H1 (cell line): ENCODE results near the gene TMPRSS4. TPM values are rescaled to one million over a fixed set of nuclear protein-coding genes. Genes with fewer than 3 reads are reported as not detected.
A peak's percentile ranks its signal among the peaks of the same experiment; 100 is the strongest.

Experiments used
- CTCF ChIA-PET: fragments of 300-600 bp; sonication (Branson Sonifier 250); formaldehyde crosslinking; loops from one replicate; lab custom pipeline; 2021; ENCODE audit not compliant: partially characterized antibody; lab: Charles Lee
- POLR2A ChIA-PET: fragments of 300-600 bp; sonication (Branson Sonifier 250); formaldehyde crosslinking; loops from one replicate; lab custom pipeline; 2021; ENCODE audit warnings: inconsistent platforms; ENCODE audit not compliant: partially characterized antibody; lab: Charles Lee
- DNase-seq, 2 experiments: peaks; one replicate each; pipeline versions ENCODE4 v3.0.0 to v3.0.0-alpha.2; 2010 to 2022; ENCODE audit warnings: low spot score in 2 of 2, low read depth in 1 of 2, mixed read lengths in 1 of 2
- FAIRE-seq: peaks from 2 replicates; lab custom pipeline; 2011; peaks lifted over from hg19 to GRCh38; lab: Jason Lieb, UNC
- H2AFZ ChIP-seq: 2 replicates; pipeline ENCODE4 v1.8.1; 2012; ENCODE audit warnings: low read length, inconsistent platforms
- H2AK5ac ChIP-seq: 2 replicates; pipeline ENCODE4 v1.6.1; 2013; ENCODE audit warnings: low read depth, low read length
- H2BK120ac ChIP-seq: replicated peaks from 2 replicates; pipeline ENCODE3; 2013; ENCODE audit warnings: low read depth, low read length, inconsistent platforms
- H2BK12ac ChIP-seq: 2 replicates; pipeline ENCODE4 v1.6.1; 2013; ENCODE audit warnings: low read depth, low read length
- H2BK15ac ChIP-seq: 2 replicates; pipeline ENCODE4 v1.6.1; 2013; ENCODE audit warnings: low read length
- H2BK20ac ChIP-seq: 2 replicates; pipeline ENCODE4 v1.6.1; 2013; ENCODE audit warnings: low read length
- H2BK5ac ChIP-seq: 2 replicates; pipeline ENCODE4 v1.6.1; 2013; ENCODE audit warnings: low read depth, low read length
- H3K14ac ChIP-seq: 2 replicates; pipeline ENCODE4 v1.6.1; 2013; ENCODE audit warnings: inconsistent platforms; ENCODE audit not compliant: insufficient read length
- H3K18ac ChIP-seq: 2 replicates; pipeline ENCODE4 v1.6.1; 2013; ENCODE audit warnings: low read length; ENCODE audit errors: extremely low read depth
- H3K23ac ChIP-seq: 2 replicates; pipeline ENCODE4 v1.6.1; 2013; ENCODE audit warnings: inconsistent platforms; ENCODE audit not compliant: insufficient read length
- H3K23me2 ChIP-seq: 2 replicates; pipeline ENCODE4 v1.6.1; 2013; ENCODE audit warnings: low read depth, low read length
- H3K27ac ChIP-seq: 2 replicates; pipeline ENCODE4 v1.6.1; 2011; ENCODE audit warnings: low read depth, low read length, inconsistent platforms
- H3K27me3 ChIP-seq, 4 experiments: replicated peaks in 1 of 4; 1 replicate in 1 of 4; 2 replicates in 3 of 4; pipeline versions ENCODE4 v1.6.1 to v1.8.1; 2011 to 2013; ENCODE audit warnings: low read length in 3 of 4, mild to moderate bottlenecking in 3 of 4, inconsistent platforms in 2 of 4, mixed read lengths in 2 of 4, moderate library complexity in 1 of 4; ENCODE audit not compliant: control insufficient read depth in 3 of 4, insufficient read depth in 3 of 4; ENCODE audit errors: extremely low read depth in 1 of 4
- H3K36me3 ChIP-seq, 4 experiments: 2 replicates each; pipeline versions ENCODE4 v1.6.1 to v1.8.1; 2011 to 2013; ENCODE audit warnings: mild to moderate bottlenecking in 4 of 4, low read length in 3 of 4, moderate library complexity in 2 of 4, control low read depth in 1 of 4, inconsistent platforms in 1 of 4; ENCODE audit not compliant: insufficient read depth in 4 of 4, control insufficient read depth in 2 of 4
- H3K4ac ChIP-seq: replicated peaks from 2 replicates; pipeline ENCODE3; 2013; ENCODE audit warnings: low read length, low read depth, mixed read lengths, inconsistent platforms; ENCODE audit not compliant: insufficient read length
- H3K4me1 ChIP-seq, 4 experiments: replicated peaks in 1 of 4; 1 replicate in 1 of 4; 2 replicates in 3 of 4; pipeline versions ENCODE4 v1.6.1 to v1.8.1; 2011 to 2013; ENCODE audit warnings: low read length in 3 of 4, inconsistent platforms in 2 of 4, mixed read lengths in 1 of 4; ENCODE audit not compliant: insufficient read depth in 4 of 4, control insufficient read depth in 3 of 4
- H3K4me2 ChIP-seq, 2 experiments: 2 replicates each; pipeline versions ENCODE4 v1.6.1 to v1.8.1; 2011 to 2013; ENCODE audit warnings: low read depth in 2 of 2, low read length in 2 of 2, control low read depth in 1 of 2, inconsistent platforms in 1 of 2, mild to moderate bottlenecking in 1 of 2; ENCODE audit not compliant: insufficient read depth in 1 of 2
- H3K4me3 ChIP-seq, 4 experiments: fragments of 200-600, 300-600 bp in 1 of 4; sonication (generic), shearing (Covaris generic), sonication (Bioruptor Twin) in 1 of 4; 2 replicates each; pipeline versions ENCODE4 v1.5.1 to v1.8.1; 2011 to 2016; ENCODE audit warnings: low read length in 4 of 4, low read depth in 3 of 4, control low read depth in 2 of 4, inconsistent platforms in 2 of 4, mild to moderate bottlenecking in 2 of 4, mixed read lengths in 1 of 4, moderate library complexity in 1 of 4; ENCODE audit not compliant: insufficient read depth in 2 of 4; ENCODE audit errors: extremely low read depth in 1 of 4
- H3K56ac ChIP-seq: replicated peaks from 2 replicates; pipeline ENCODE3; 2013; ENCODE audit warnings: low read depth, mild to moderate bottlenecking, mixed read lengths, low read length, inconsistent platforms; ENCODE audit not compliant: insufficient read length
- H3K79me1 ChIP-seq: 2 replicates; pipeline ENCODE4 v1.6.1; 2013; ENCODE audit warnings: low read depth, low read length, control low read depth
- H3K79me2 ChIP-seq, 2 experiments: 2 replicates each; pipeline versions ENCODE4 v1.6.1 to v1.8.1; 2012 to 2013; ENCODE audit warnings: low read length in 2 of 2, mild to moderate bottlenecking in 2 of 2, inconsistent platforms in 1 of 2; ENCODE audit not compliant: insufficient read depth in 2 of 2, control insufficient read depth in 1 of 2
- H3K9ac ChIP-seq, 4 experiments: replicated peaks in 1 of 4; 1 replicate in 1 of 4; 2 replicates in 3 of 4; pipeline versions ENCODE4 v1.6.1 to v1.8.1; 2011 to 2013; ENCODE audit warnings: low read depth in 3 of 4, low read length in 3 of 4, control low read depth in 2 of 4, mild to moderate bottlenecking in 2 of 4, moderate library complexity in 2 of 4, inconsistent platforms in 1 of 4; ENCODE audit errors: extremely low read depth in 1 of 4
- H3K9me3 ChIP-seq, 2 experiments: 2 replicates each; pipeline versions ENCODE4 v1.6.1 to v1.8.1; 2012 to 2013; ENCODE audit warnings: mild to moderate bottlenecking in 2 of 2, moderate library complexity in 2 of 2, control low read depth in 1 of 2, inconsistent platforms in 1 of 2, low read depth in 1 of 2, low read length in 1 of 2, mixed read lengths in 1 of 2; ENCODE audit not compliant: insufficient read depth in 2 of 2
- H4K20me1 ChIP-seq, 2 experiments: replicated peaks in 1 of 2; 2 replicates each; pipeline versions ENCODE3 to v1.8.1; 2011 to 2013; ENCODE audit warnings: inconsistent platforms in 2 of 2, low read length in 2 of 2, mild to moderate bottlenecking in 1 of 2; ENCODE audit not compliant: insufficient read depth in 2 of 2, control insufficient read depth in 1 of 2
- H4K5ac ChIP-seq: 2 replicates; pipeline ENCODE4 v1.6.1; 2013; ENCODE audit warnings: low read length, low read depth, mixed read lengths, inconsistent platforms; ENCODE audit not compliant: insufficient read length
- H4K8ac ChIP-seq: 2 replicates; pipeline ENCODE4 v1.8.0; 2013; ENCODE audit warnings: mild to moderate bottlenecking, moderate library complexity, low read length, inconsistent platforms; ENCODE audit not compliant: insufficient read depth; ENCODE audit errors: extremely low read depth
- H4K91ac ChIP-seq: replicated peaks from 2 replicates; pipeline ENCODE3; 2013; ENCODE audit warnings: low read length, mixed read lengths, inconsistent platforms; ENCODE audit not compliant: insufficient read length
- CBX5 ChIP-seq: fragments of 300-800, 300-1000 bp; sonication (generic); IDR thresholded peaks from 2 replicates; pipeline ENCODE4 v1.7.1; 2016; ENCODE audit warnings: antibody characterized with exemption, low read length, low read depth
- CHD2 ChIP-seq: IDR thresholded peaks from 2 replicates; pipeline ENCODE4 v1.6.1; 2012; ENCODE audit warnings: low read length, improper control_type of control experiment
- CREB1 ChIP-seq: IDR thresholded peaks from 2 replicates; pipeline ENCODE4 v1.6.1; 2012; ENCODE audit warnings: inconsistent platforms
- CTBP2 ChIP-seq: IDR thresholded peaks from 2 replicates; pipeline ENCODE4 v1.7.0; 2011; ENCODE audit warnings: borderline replicate concordance, mild to moderate bottlenecking, moderate library complexity, mixed read lengths, low read length; ENCODE audit not compliant: insufficient read depth, insufficient read length
- EZH2 ChIP-seq: fragments of 200-600 bp; sonication (generic); IDR thresholded peaks from 2 replicates; pipeline ENCODE4 v1.7.1; 2012; ENCODE audit warnings: low read depth, mild to moderate bottlenecking, moderate library complexity, low read length, inconsistent platforms; ENCODE audit not compliant: severe bottlenecking
- KDM1A ChIP-seq: fragments of 200-600, 300-600 bp; sonication (generic); IDR thresholded peaks from 2 replicates; pipeline ENCODE4 v1.7.1; 2016; ENCODE audit warnings: mild to moderate bottlenecking, low read length, borderline replicate concordance
- NANOG ChIP-seq: IDR thresholded peaks from 2 replicates; pipeline ENCODE4 v1.6.1; 2011; ENCODE audit warnings: low read length, low read depth, mild to moderate bottlenecking, inconsistent platforms; ENCODE audit not compliant: insufficient read depth, poor library complexity, severe bottlenecking
- PHF8 ChIP-seq: fragments of 200-600 bp; sonication (generic); conservative IDR thresholded peaks from 2 replicates; pipeline ENCODE4 v1.7.1; 2012; ENCODE audit warnings: low read depth, mild to moderate bottlenecking, inconsistent platforms, low read length, moderate library complexity
- POLR2A ChIP-seq, 2 experiments: IDR thresholded peaks; 1 replicate in 1 of 2; 2 replicates in 1 of 2; pipeline ENCODE4 v1.6.1; 2011; ENCODE audit warnings: low read depth in 2 of 2, low read length in 2 of 2, mild to moderate bottlenecking in 2 of 2; ENCODE audit errors: control extremely low read depth in 1 of 2
- RFX5 ChIP-seq: IDR thresholded peaks from 2 replicates; pipeline ENCODE4 v1.6.1; 2011; ENCODE audit warnings: low read depth, low read length, improper control_type of control experiment, borderline replicate concordance
- RNF2 ChIP-seq: fragments of 200-900, 300-1000 bp; sonication (generic); IDR thresholded peaks from 2 replicates; pipeline ENCODE4 v1.7.1; 2016; ENCODE audit warnings: borderline replicate concordance, low read depth, mild to moderate bottlenecking, antibody characterized with exemption, low read length; ENCODE audit not compliant: poor library complexity, severe bottlenecking; ENCODE audit errors: missing control alignments
- SAP30 ChIP-seq: fragments of 300-600 bp; sonication (generic); IDR thresholded peaks from 2 replicates; pipeline ENCODE4 v1.7.1; 2012; ENCODE audit warnings: low read length, moderate library complexity, mild to moderate bottlenecking, inconsistent platforms; ENCODE audit not compliant: insufficient read depth, insufficient replicate concordance
- TAF1 ChIP-seq: IDR thresholded peaks from 2 replicates; pipeline ENCODE4 v1.6.1; 2011; ENCODE audit warnings: mild to moderate bottlenecking, low read depth, low read length
- YY1 ChIP-seq: IDR thresholded peaks from 2 replicates; pipeline ENCODE4 v1.6.1; 2011; ENCODE audit warnings: low read depth, mild to moderate bottlenecking, low read length
- WGBS, 2 experiments: shearing (Covaris generic) in 1 of 2; methylation state at CpG; one replicate each; pipeline versions ENCODE4 v1.1.6 to v1.1.7; 2013 to 2015; ENCODE audit warnings: low lambda C conversion rate in 2 of 2, mixed read lengths in 2 of 2, inconsistent platforms in 1 of 2, low coverage in 1 of 2, missing lambda C conversion rate in 1 of 2; ENCODE audit not compliant: insufficient replicate concordance in 2 of 2, insufficient coverage in 1 of 2, insufficient read length in 1 of 2; ENCODE audit errors: extremely low coverage in 1 of 2, missing lambda C conversion rate in 1 of 2; 5-methylcytosine and 5-hydroxymethylcytosine counted together
- polyA plus RNA-seq, 7 experiments: library from polyadenylated mRNA; depleted of rRNA in 3 of 7; stranded (reverse) in 5 of 7; unstranded in 2 of 7; fragments of >200 nt in 5 of 7; fragments of 200-250 nt in 2 of 7; gene quantifications; 1 replicate in 5 of 7; 2 replicates in 1 of 7; 4 replicates in 1 of 7; pipeline versions ENCODE4 v1.2.1 to v1.2.3, GENCODE V29; 2011 to 2013; ENCODE audit warnings: missing spikeins in 2 of 7, mixed read lengths in 2 of 7
- total RNA-seq: library from RNA; stranded (reverse); fragmentation: NEBNext Ultra II Directional; extraction: Animal tissue kit (Norgen Biotek cat#: 25700); gene quantifications from 2 replicates; pipeline ENCODE4 v1.2.1, GENCODE V29; 2021

The TMPRSS4 gene
- total and polyA plus RNA-seq, 2 of the 8 experiments (the other 6 are each of a cell fraction or from before 2014, with no cell fraction given): 0.11 to 0.58 TPM

DNA sequence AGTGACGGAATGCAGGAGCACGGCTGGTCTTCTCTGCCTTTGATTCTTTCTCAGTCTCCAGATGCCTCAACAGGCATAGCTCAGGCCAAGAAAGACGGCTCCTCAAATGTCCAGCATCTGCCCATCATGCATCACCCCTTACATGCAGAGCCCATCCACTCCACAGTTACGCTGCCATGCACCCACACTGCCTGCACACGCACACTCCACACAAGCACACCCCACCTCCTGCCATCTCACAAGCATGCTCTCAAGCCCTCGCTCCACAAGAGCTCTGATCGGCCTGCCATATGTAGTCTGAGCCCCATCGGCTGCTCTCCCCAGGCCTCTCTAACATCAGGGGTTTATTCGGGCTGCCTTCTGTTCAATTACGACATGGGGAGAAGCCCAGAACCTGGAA, 56.9 kb downstream of the TMPRSS4 start:
- no peaks in the 10 kb centered on the region for H4K20me1 ChIP-seq
- H2BK5ac ChIP-seq: no peak overlapping the region
- H3K27ac ChIP-seq: no peak overlapping the region
- no peak overlapping the region for H2BK20ac ChIP-seq
- H3K23ac ChIP-seq: no peak overlapping the region
- no peak overlapping the region for H3K4me2 ChIP-seq
- H3K14ac ChIP-seq: no peak overlapping the region
- no peak overlapping the region for H4K8ac ChIP-seq
- WGBS, 2 experiments: 87% methylated on average over 10 of the region's 10 CpGs; no CpG with 5 or more reads in 1 of the 2 experiments
- H3K4me3 ChIP-seq: no peak overlapping the region
- H3K9me3 ChIP-seq: no peaks in the 10 kb centered on the region
- FAIRE-seq (no peak), DNase-seq (no peak)
- H3K79me2 ChIP-seq: no peaks in the 10 kb centered on the region
- H4K5ac ChIP-seq: no peak overlapping the region
- H3K4ac ChIP-seq: no peak overlapping the region
- ChIA-PET CTCF (interaction anchor here (1.1 to 5.1 kb wide), 6 partner anchors 9 to 162 kb away, joined by 3 to 22 read pairs (median 4); no protein-coding TSS in a partner anchor), POLR2A (interaction anchor here (2.0 kb wide), 1 partner anchor 9 kb away, joined by 6 read pairs; no protein-coding TSS in a partner anchor)
- no peak overlapping the region for H3K56ac ChIP-seq
- no peak overlapping the region for H3K18ac ChIP-seq
- H3K36me3 ChIP-seq: no peaks in the 10 kb centered on the region
- H3K23me2 ChIP-seq: no peaks in the 10 kb centered on the region
- no peaks in the 10 kb centered on the region for H3K27me3 ChIP-seq
- no peak overlapping the region for H4K91ac ChIP-seq
- H2AK5ac ChIP-seq: 0 out of 2 replicates have a peak overlapping the region, but pooled peaks have one; percentile 15
- no peak overlapping the region for H2AFZ ChIP-seq
- H2BK15ac ChIP-seq: no peak overlapping the region
- peak overlapping the region; percentile 63; the same call in 1 of the 2 replicates for H2BK12ac ChIP-seq
- H3K4me1 ChIP-seq: no peaks in the 10 kb centered on the region; a peak in 1 of 7 replicates
- no peak overlapping the region for H2BK120ac ChIP-seq
- no peak overlapping the region for H3K9ac ChIP-seq
- no peaks in the 10 kb centered on the region for H3K79me1 ChIP-seq
- TF ChIP-seq CTBP2 (no peak), CREB1 (no peak), KDM1A (no peak), NANOG (no peak), CHD2 (no peak), YY1 (no peak), TAF1 (no peak), POLR2A (IDR thresholded peaks at IDR 0.05; ENCODE audit: control extremely low read depth in 1 of 2, low read depth in 2 of 2, low read length in 2 of 2) (no peak), PHF8 (no peak), SAP30 (no peak), CBX5 (no peak), RNF2 (no peak), EZH2 (no peak), RFX5 (no peak)
